ENCODE results near the gene AMER3. TPM values are rescaled to one million over a fixed set of nuclear protein-coding genes. Genes with fewer than 3 reads are reported as not detected.

The AMER3 gene
- total and polyA plus RNA-seq, 2 experiments from 2014 or later: not detected

- no peaks in the 10 kb centered on the region for H4K20me1 ChIP-seq (ENCODE audit: insufficient read depth)
- in situ Hi-C loops (cut with MboI): no loop called here
- peak; percentile 47 for DNase-seq
These were observed 923 bp downstream of the AMER3 start for GRCh38 chr2:130756053-130756873.

DNA sequence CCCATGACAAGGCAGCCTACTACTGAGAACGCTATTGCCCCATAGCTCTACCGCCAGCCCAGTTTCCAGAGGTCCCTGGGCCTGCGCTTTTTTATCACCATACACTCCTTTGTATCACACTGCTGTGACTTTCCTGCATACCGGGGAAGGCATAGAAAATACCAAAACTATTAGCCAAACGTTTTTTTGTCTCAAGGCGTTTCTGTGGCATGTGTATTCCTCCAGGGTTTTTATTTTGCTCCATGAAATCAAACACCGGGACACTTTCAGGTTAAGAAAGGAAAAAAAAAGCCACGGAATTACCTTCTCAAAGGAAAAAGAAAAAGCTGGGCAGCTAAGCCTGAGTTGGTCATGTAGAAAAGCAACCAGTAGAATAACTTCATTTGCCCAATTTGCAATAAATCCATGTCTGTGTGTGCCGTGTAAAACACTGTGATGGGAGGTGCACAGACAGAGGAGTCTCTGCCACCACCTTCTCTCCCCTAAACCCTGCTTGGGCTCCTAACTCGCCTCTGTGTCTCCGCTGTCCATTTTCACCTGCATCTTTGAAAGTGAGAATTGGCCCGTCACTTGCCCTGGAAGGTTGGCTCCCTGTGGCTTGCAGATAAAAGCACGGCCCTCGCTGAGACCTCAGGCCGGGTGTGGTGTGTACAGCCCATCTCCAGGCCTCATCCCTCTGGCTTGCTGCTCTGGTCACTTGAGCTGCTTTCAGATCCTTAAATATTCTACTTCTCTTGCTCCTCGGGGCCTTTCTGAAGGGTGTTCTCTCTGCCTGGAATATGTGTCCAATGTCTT lies 1.7 kb downstream of the AMER3 start:
- peaks cover 22% of the 10 kb centered on the region for H3K27me3 ChIP-seq (replicated peaks; ENCODE audit: insufficient read depth)
- no peaks in the 10 kb centered on the region for H3K79me2 ChIP-seq (ENCODE audit: insufficient read depth)
- no peak overlapping the region for H3K27ac ChIP-seq

More at GRCh38 chr2:130756053-130756873, 923 bp downstream of the AMER3 start:
- Histone ChIP-seq H3K9me2 (ENCODE audit: insufficient read depth) (no peaks in the 10 kb centered on the region), H3K4me3 (no peak overlapping the region), H2AFZ (no peak overlapping the region), H3K4me1 (ENCODE audit: insufficient read depth) (no peaks in the 10 kb centered on the region), H3F3A (ENCODE audit: insufficient read depth) (no peaks in the 10 kb centered on the region), H3K4me2 (ENCODE audit: unreplicated experiment) (no peak overlapping the region), H3K27ac (no peak overlapping the region), H3K9me3 (ENCODE audit: low read depth) (no peaks in the 10 kb centered on the region), H3K79me2 (ENCODE audit: insufficient read depth) (no peaks in the 10 kb centered on the region), H3K27me3 (replicated peaks; ENCODE audit: insufficient read depth) (peaks cover 22% of the 10 kb centered on the region), H3K9ac (no peak overlapping the region), H3K36me3 (ENCODE audit: low read depth) (no peaks in the 10 kb centered on the region)
- TF ChIP-seq EZH2 (IDR thresholded peaks at IDR 0.05; ENCODE audit: insufficient read depth, poor library complexity, severe bottlenecking) (no peak), EZH2phosphoT487 (IDR thresholded peaks at IDR 0.05; ENCODE audit: insufficient read depth, low read depth) (no peak)
- 3 to 8% methylated on average over 38 to 67 of the region's 80 CpGs for WGBS, 2 experiments (ENCODE audit: low coverage in 1 of 2, low lambda C conversion rate in 2 of 2, missing lambda C conversion rate in 2 of 2)

DNA sequence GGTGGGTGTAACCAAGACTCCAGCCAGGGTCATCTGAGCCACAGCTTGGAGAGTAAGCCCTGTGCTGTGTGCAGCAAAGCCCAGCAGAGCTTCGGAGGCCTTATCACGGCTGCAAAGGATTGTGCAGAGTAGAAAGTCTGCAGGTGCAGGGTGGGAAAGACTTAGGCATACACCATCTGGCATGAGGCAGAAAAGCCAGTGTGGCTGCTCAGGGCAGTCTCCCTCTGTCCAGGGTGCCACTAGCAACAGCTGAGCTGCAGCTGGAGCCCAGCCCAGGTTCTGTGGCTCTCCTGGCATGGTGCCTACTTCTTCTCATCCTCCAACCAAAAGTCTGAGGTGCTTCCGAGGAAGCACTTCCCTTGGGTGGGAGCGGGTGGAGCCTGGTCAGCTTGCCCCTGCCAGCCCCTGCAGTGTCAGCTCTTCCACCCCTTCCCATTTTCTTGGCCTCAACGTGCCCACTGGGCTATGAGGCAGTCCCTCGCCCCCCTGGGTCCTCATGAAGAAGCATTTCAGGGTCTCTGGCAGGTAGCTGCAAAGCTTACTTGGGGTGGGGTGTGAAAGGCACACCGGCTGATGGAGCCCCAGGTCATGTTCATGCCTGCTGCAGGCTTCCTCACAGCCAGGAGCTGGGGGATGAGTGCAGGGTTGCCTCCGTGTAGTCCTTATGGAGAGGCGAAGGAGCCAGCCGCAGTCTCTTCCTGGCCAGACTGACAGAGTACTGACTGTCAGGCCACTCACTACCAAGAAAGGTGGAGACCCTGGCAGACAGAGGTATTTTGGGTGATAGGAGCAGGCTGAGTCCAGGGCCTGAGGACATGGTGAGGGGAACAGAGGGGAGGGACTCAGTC lies 4.8 kb downstream of the AMER3 start:
- no peaks in the 10 kb centered on the region for H3K9me2 ChIP-seq (ENCODE audit: insufficient read depth)
- no peaks in the 10 kb centered on the region for H4K20me1 ChIP-seq (ENCODE audit: insufficient read depth)
- no peaks in the 10 kb centered on the region for H3K36me3 ChIP-seq (ENCODE audit: low read depth)
- no peak overlapping the region for H2AFZ ChIP-seq
- 26 to 33% methylated on average over 10 of the region's 10 CpGs for WGBS, 2 experiments (ENCODE audit: low coverage in 1 of 2, low lambda C conversion rate in 2 of 2, missing lambda C conversion rate in 2 of 2)
- no peaks in the 10 kb centered on the region for H3F3A ChIP-seq (ENCODE audit: insufficient read depth)
- in situ Hi-C loops (cut with MboI): no loop called here
- H3K4me2 ChIP-seq (ENCODE audit: unreplicated experiment): no peak overlapping the region
- no peak overlapping the region for H3K9ac ChIP-seq
- no peak overlapping the region for H3K27ac ChIP-seq
- no peaks in the 10 kb centered on the region for H3K9me3 ChIP-seq (ENCODE audit: low read depth)
- H3K4me3 ChIP-seq: no peak overlapping the region
- no peaks in the 10 kb centered on the region for H3K4me1 ChIP-seq (ENCODE audit: insufficient read depth)
- DNase-seq: peak; percentile 35
- TF ChIP-seq EZH2phosphoT487 (IDR thresholded peaks at IDR 0.05; ENCODE audit: insufficient read depth, low read depth) (no peak), EZH2 (IDR thresholded peaks at IDR 0.05; ENCODE audit: insufficient read depth, poor library complexity, severe bottlenecking) (no peak)
- peaks cover 15% of the 10 kb centered on the region for H3K27me3 ChIP-seq (replicated peaks; ENCODE audit: insufficient read depth)
- H3K79me2 ChIP-seq (ENCODE audit: insufficient read depth): no peaks in the 10 kb centered on the region

More for the DNA sequence above, 1.7 kb downstream of the AMER3 start:
- no peak overlapping the region for H3K4me2 ChIP-seq (ENCODE audit: unreplicated experiment)
- no peaks in the 10 kb centered on the region for H3K4me1 ChIP-seq (ENCODE audit: insufficient read depth)
- no peaks in the 10 kb centered on the region for H3K36me3 ChIP-seq (ENCODE audit: low read depth)
- H2AFZ ChIP-seq: no peak overlapping the region
- no peaks in the 10 kb centered on the region for H4K20me1 ChIP-seq (ENCODE audit: insufficient read depth)
- no peaks in the 10 kb centered on the region for H3F3A ChIP-seq (ENCODE audit: insufficient read depth)
- H3K9me3 ChIP-seq (ENCODE audit: low read depth): no peaks in the 10 kb centered on the region
- no peak overlapping the region for H3K9ac ChIP-seq
- in situ Hi-C loops (cut with MboI): no loop called here
- WGBS, 2 experiments (ENCODE audit: low coverage in 1 of 2, low lambda C conversion rate in 2 of 2, missing lambda C conversion rate in 2 of 2): 13 to 16% methylated on average over 16 of the region's 16 CpGs
- TF ChIP-seq EZH2 (IDR thresholded peaks at IDR 0.05; ENCODE audit: insufficient read depth, poor library complexity, severe bottlenecking): no peak
- no peak for TF ChIP-seq EZH2phosphoT487 (IDR thresholded peaks at IDR 0.05; ENCODE audit: insufficient read depth, low read depth)
- no peak for DNase-seq
- H3K9me2 ChIP-seq (ENCODE audit: insufficient read depth): no peaks in the 10 kb centered on the region
- no peak overlapping the region for H3K4me3 ChIP-seq
